Hematopoietic multipotent progenitor cell treated with erythropoietin and hydrocortisone succinate and interleukin-3 and kit ligand, for 15 days (in vitro differentiated cells): ENCODE measurements around the gene TAF1.
"Not testable (repeated sequence)": the region's sequence is repeated elsewhere in the genome, so short reads cannot be mapped to it uniquely, and the experiment has no call there.

Source experiments
- DNase-seq: peaks from one replicate; pipeline ENCODE4 v3.0.0-alpha.2; 2015; ENCODE audit warnings: low spot score

The TAF1 gene

DNA sequence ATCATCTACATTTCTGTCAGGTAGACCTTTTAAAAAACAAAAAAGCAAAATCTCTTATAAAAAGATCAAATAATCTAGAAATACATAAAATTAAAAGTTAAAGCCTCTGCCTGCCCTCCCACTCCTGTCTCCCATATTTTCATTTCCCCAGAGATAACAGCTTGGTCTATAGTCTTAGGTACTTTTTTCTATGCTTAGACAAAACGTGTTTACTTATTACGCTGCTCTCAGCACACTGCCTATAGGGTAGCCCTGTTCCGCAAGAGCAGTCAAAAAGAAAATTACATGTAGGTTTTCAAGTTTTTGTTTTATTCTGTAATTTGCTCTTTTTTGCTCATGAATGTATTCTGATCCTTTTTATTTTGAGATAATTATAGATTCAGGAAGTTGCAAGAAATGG, 73.3 kb downstream of the TAF1 start:
- no peak for DNase-seq

- no peak for DNase-seq
These were observed 73.7 kb downstream of the TAF1 start for GRCh38 chrX:71439896-71440295.

DNA sequence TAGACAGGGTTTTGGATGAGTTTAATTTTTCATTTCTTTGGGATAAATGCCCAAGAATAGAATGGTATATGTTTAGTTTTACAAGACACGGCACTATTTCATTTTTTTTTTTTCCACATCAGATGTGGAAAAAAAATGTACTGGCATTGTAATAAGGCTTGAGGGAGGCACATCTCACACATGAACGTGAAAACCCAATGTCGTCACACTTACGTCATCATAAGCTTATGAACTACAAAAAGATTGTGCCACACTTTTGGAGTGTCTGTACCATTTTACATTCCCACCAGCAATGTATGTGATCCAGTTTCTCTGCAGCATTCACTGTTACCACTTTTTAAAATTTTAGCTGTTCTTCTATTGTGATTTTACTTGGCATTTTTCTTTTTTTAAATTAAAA, 74.2 kb downstream of the TAF1 start:
- no peak for DNase-seq

DNA sequence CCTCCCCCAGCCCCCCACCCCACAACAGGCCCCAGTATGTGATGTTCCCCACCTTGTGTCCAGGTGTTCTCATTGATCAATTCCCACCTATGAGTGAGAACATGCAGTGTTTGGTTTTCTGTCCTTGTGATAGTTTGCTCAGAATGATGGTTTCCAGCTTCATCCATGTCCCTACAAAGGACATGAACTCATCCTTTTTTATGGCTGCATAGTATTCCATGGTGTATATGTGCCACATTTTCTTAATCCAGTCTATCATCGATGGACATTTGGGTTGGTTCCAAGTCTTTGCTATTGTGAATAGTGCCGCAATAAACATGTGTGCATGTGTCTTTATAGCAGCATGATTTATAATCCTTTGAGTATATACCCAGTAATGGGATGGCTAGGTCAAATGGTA, 75.7 kb downstream of the TAF1 start:
- DNase-seq: not testable (repeated sequence)

DNA sequence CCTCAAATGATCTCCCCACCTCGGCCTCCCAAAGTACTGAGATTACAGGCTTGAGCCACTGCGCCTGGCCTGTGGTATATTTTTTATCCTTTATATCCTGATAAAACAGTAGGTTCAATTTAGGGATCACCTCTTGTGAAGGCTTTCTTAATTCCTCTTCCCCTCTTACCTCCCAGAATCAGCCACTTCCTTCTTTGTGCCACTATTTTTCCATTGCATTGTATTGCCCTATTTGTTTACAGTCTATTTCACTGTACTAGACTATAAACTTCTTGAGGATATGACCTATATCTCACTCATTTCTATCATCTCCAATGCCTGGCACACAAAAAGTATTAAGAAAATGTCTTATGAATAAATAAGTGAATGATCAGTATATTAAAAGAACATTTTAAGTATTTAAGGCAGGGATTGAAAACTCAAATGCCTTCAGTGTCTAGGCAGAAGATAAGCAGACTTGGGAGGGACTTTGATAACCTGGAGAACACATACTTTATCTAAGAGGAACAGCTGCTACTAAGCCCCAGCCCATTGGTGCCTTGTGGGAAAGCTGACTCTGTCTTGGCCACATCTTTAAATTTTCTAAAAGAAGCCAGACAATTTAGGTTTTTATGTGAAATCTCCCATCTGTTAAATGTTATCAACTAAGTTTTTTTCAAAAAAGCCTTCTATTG, 84.4 kb downstream of the TAF1 start:
- DNase-seq: peak; percentile 91

GRCh38 chrX:71451518-71451917, 85.4 kb downstream of the TAF1 start:
- not testable (repeated sequence) for DNase-seq

GRCh38 chrX:71453056-71453455, 86.9 kb downstream of the TAF1 start:
- DNase-seq: peak; percentile 51

GRCh38 chrX:71454222-71454621, 88.1 kb downstream of the TAF1 start:
- DNase-seq: no peak

DNA sequence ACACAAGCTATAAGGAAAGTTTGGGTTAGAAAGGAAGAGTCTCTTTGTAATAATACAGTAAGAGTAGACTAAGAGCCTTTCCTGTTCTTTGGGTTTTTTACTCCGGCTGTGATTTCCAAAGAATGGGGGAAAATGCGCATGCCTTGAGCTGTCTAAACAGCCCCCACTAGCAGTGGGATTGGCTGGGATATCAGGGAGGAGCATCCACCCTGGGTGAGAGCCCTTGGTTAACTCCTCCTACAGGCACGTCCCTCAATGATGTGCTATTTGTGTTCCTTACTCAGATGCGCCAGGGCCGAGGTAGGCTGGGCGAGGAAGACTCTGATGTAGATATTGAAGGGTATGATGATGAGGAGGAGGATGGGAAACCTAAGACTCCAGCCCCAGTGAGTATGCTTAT, 92.7 kb downstream of the TAF1 start:
- no peak for DNase-seq

DNA sequence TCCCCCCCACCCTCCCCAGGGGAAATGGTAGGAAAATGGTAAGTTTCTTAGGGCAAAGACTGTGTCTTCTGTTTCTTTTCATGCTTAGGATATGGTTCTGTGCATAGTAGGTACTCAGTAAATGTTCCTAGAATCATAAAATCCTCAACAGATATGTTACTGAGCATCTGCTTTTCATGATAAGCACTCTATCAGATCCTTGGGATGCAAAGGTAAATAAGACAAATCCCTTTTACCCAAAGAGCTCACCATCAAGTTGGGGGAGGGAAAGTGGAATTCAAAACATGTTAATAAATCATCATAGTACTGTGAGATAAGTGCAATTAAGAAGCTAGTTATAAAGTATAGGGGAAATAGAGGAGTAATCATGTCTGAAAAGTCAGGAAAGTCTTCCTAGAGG, 98.8 kb downstream of the TAF1 start:
- DNase-seq: no peak

- DNase-seq: no peak
These were observed 100.9 kb downstream of the TAF1 start for GRCh38 chrX:71466979-71467523.

DNA sequence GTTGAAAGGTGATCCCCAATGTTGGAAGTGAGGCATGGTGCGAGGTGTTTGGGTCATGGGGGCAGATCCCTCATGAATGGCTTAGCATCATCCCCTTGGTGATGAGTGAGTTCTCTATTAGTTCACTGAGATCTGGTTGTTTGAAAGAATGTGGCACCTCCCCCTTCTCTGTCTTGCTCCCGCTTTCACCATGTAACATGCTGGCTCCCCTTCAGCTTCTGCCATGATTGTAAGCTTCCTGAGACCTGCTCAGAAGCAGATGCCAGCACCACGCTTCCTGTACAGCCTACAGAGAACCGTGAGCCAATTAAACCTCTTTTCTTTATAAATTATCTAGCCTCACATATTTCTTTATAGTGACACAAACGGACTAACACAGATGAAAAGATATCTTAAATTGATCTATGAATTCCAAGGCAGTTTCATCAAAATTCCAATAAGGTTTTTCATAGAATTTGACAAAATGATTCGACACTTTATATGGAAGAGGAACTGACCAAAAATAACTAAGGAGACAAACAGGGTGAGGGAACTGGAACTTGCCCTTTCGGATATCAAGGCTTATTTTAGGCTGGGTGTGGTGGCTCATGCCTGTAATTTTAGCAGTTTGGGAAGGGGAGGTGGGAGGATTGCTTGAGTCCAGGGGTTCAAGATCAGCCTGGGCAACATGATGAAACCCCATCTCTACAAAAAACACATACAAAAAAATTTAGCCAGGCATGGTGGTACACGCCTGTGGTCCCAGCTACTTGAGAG, 109.8 kb downstream of the TAF1 start:
- DNase-seq: no peak

DNA sequence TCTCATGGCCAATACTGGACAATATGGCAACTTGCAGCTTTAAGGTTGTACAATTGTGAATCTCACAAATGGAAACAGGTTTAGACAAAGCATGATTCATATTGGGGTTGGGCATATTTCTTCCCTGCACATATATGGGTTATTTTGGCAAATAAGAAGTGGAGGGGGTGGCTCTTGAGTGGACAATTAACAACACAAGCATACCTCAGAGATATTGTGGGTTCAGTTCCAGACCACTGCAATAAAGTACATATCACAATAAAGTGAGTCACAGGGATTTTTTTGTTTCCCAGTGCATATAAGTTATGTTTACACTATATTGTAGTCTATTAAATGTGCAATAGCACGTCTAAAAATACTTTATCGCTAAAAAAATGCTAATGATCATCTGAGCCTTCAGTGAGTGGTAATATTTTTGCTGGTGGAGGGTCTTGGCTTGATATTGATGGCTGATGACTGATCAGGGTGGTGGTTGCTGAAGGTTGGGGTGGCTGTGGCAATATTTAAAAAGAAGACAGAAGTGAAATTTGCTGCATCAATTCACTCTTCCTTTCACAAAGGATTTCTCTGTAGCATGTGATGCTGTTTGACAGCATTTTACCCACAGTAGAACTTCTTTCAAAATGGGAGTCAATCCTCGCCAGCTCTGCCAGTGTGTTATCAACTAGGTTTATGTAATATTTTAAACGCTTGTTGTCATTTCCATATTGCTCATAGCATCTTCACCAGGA, 116.2 kb downstream of the TAF1 start:
- DNase-seq: no peak

DNA sequence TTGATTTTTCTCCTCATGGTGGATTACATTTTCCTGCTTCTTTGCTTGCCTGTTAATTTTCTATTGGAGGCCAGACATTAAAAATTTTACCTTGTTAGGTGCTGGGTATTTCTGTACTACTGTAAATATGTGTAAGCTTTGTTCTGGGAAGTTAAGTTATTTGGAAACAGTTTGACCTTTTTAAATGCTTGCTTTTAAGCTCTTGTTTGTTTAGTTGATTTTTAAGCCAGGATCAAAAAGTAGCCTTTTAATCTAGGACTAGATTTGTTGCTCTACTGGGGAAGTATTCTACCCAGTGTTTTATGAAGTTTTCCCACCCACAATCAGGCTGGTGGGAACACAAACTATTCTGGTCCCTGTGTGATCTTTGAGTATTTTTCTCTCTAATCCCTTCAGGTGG, 121.7 kb downstream of the TAF1 start:
- DNase-seq: no peak

GRCh38 chrX:71489540-71489939, 123.4 kb downstream of the TAF1 start:
- no peak for DNase-seq

GRCh38 chrX:71492231-71493065, 126.3 kb downstream of the TAF1 start:
- peak; percentile 28 for DNase-seq

DNA sequence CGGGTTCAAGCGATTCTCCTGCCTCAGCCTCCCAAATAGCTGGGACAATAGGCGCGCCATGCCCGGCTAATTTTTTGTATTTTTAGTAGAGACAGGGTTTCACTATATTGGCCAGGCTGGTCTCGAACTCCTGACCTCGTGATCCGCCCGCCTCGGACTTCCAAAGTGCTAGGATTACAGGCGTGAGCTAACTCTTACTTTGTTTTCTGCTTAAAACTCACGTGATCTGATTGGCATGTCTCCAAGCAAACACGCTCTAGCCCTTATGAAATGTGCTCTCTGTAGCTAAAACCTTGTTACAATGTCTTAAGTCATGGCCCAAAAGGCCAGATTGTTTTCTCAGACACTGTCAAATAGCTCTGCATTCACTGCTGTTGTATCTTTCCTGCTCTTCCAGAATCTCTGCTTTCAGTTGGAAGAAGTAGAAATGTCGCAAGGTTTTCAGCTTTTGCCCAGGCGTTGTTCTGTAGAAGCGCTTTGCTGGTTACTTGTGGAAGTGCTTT, 127.0 kb downstream of the TAF1 start:
- peak; percentile 8 for DNase-seq

- DNase-seq: not testable (repeated sequence)
These were observed 129.8 kb downstream of the TAF1 start for GRCh38 chrX:71495979-71496378.

- DNase-seq: no peak
These were observed 130.3 kb downstream of the TAF1 start for GRCh38 chrX:71496476-71496875.

DNA sequence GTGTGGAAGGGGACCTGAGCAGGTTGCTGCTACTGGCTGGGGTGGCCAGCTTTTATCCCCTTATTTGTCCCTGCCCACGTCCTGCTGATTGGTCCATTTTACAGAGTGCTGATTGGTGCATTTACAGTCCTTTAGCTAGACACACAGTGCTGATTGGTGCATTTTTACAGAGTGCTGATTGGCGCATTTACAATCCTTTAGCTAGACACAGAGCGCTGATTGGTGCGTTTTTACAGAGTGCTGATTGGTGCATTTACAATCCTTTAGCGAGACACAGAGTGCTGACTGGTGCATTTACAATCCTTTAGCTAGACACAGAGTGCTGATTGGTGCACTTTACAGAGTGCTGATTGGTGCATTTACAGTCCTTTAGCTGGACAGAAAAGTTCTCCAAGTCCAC, 135.9 kb downstream of the TAF1 start:
- not testable (repeated sequence) for DNase-seq

GRCh38 chrX:71504346-71504745, 138.2 kb downstream of the TAF1 start:
- DNase-seq: no peak

GRCh38 chrX:71509289-71509688, 143.1 kb downstream of the TAF1 start:
- no peak for DNase-seq
